ENCODE measurements around the gene LYST. TPM values are rescaled to one million over a fixed set of nuclear protein-coding genes. Genes with fewer than 3 reads are reported as not detected.

Gene LYST
- polyA plus RNA-seq, 1 donor from 2014 or later: 23.4 TPM

DNA sequence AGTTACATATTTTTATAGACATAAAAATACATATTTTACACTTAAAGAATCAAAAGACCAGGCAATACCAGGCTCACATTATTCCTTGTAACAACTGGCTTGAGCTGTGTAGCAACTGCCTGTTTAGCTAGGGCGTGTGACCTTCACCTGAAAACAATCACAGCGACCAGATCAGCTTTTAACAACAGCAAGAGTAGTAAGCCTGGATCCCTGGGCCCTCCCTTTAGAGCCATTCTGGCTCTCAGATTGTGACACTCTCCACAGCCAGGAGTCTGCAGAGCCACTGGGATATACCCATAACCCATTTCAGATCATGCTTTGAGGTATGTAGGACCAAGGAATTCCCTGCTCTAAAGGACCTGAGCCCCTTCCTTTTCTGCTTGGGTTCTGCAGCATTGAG lies 187.7 kb downstream of the LYST start:
- Histone ChIP-seq H3K36me3 (ENCODE audit: insufficient read depth, low read length) (no peaks in the 10 kb centered on the region), H3K9ac (ENCODE audit: low read length) (no peak overlapping the region), H3K9me2 (ENCODE audit: insufficient read depth, low read length) (no peaks in the 10 kb centered on the region), H2AFZ (ENCODE audit: low read depth, low read length) (no peak overlapping the region), H3K79me2 (replicated peaks; ENCODE audit: insufficient read depth, low read length) (peaks cover 4% of the 10 kb centered on the region), H3K27me3 (ENCODE audit: insufficient read depth, low read depth, low read length) (no peaks in the 10 kb centered on the region), H3F3A (ENCODE audit: insufficient read depth, low read length, poor library complexity, severe bottlenecking) (no peaks in the 10 kb centered on the region), H3K4me2 (ENCODE audit: low read length) (no peak overlapping the region), H3K4me3 (ENCODE audit: low read length) (no peak overlapping the region), H4K20me1 (ENCODE audit: insufficient read depth) (no peaks in the 10 kb centered on the region), H3K27ac (ENCODE audit: low read length) (no peak overlapping the region), H3K9me3 (ENCODE audit: low read length) (no peaks in the 10 kb centered on the region)
- TF ChIP-seq RAD21 (conservative IDR thresholded peaks at IDR 0.05): no peak
- TF ChIP-seq SMC3 (conservative IDR thresholded peaks at IDR 0.05; ENCODE audit: poor library complexity): no peak
- TF ChIP-seq CTCF (IDR thresholded peaks at IDR 0.05; ENCODE audit: poor library complexity, severe bottlenecking): no peak
- TF ChIP-seq EP300 (conservative IDR thresholded peaks at IDR 0.05; ENCODE audit: poor library complexity, severe bottlenecking): no peak
- no peak for TF ChIP-seq POLR2AphosphoS5 (IDR thresholded peaks at IDR 0.05)
- TF ChIP-seq EZH2 (IDR thresholded peaks at IDR 0.05; ENCODE audit: borderline replicate concordance, insufficient read depth, low read length, poor library complexity, severe bottlenecking): no peak
- TF ChIP-seq, protein P1, sequence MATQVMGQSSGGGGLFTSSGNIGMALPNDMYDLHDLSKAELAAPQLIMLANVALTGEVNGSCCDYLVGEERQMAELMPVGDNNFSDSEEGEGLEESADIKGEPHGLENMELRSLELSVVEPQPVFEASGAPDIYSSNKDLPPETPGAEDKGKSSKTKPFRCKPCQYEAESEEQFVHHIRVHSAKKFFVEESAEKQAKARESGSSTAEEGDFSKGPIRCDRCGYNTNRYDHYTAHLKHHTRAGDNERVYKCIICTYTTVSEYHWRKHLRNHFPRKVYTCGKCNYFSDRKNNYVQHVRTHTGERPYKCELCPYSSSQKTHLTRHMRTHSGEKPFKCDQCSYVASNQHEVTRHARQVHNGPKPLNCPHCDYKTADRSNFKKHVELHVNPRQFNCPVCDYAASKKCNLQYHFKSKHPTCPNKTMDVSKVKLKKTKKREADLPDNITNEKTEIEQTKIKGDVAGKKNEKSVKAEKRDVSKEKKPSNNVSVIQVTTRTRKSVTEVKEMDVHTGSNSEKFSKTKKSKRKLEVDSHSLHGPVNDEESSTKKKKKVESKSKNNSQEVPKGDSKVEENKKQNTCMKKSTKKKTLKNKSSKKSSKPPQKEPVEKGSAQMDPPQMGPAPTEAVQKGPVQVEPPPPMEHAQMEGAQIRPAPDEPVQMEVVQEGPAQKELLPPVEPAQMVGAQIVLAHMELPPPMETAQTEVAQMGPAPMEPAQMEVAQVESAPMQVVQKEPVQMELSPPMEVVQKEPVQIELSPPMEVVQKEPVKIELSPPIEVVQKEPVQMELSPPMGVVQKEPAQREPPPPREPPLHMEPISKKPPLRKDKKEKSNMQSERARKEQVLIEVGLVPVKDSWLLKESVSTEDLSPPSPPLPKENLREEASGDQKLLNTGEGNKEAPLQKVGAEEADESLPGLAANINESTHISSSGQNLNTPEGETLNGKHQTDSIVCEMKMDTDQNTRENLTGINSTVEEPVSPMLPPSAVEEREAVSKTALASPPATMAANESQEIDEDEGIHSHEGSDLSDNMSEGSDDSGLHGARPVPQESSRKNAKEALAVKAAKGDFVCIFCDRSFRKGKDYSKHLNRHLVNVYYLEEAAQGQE (IDR thresholded peaks at IDR 0.05; ENCODE audit: borderline replicate concordance): no peak
- TF ChIP-seq TAF1 (IDR thresholded peaks at IDR 0.05; ENCODE audit: low read depth): no peak
- no peak for TF ChIP-seq MXI1 (conservative IDR thresholded peaks at IDR 0.05; ENCODE audit: poor library complexity, severe bottlenecking)

DNA sequence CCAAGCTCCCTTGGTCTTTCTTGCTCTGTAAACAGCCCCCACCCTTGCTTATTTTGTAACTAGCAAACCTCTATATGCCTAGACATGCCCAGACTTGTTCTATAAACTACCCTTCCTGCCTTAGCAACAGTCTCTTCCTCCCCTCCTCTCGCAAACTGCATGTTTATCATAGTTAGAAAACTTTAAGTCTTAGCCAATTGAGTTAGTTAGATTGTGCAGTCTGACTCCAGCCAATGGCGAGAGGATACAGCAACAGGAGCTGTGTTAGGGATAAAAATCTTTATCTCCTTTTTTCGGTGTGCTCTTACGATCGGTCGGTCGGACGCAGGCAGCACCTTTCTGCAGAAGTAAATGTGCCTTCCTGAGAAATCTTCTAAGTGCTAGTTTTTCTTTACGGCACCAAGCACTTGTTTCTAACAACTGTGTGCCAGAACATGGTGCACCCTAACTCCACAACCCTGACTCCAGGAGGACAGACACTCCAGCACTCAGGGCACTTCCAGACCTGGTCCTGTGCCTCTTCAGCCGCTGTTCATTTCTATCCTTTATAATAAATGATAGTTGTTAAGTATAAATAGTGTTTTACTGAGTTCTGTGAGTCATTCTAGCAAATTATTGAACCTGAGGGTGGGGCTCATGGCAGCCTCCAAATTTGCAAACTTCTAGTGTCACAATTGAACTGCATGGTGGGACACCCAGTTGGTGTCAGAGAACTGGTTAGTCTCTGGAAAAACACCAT lies 191.4 kb downstream of the LYST start:
- H4K20me1 ChIP-seq (ENCODE audit: insufficient read depth): no peaks in the 10 kb centered on the region
- H3K27ac ChIP-seq (ENCODE audit: low read length): no peak overlapping the region
- H3K79me2 ChIP-seq (replicated peaks; ENCODE audit: insufficient read depth, low read length): peaks cover 4% of the 10 kb centered on the region
- H3K9me2 ChIP-seq (ENCODE audit: insufficient read depth, low read length): no peaks in the 10 kb centered on the region
- H3K9ac ChIP-seq (ENCODE audit: low read length): no peak overlapping the region
- no peak overlapping the region for H2AFZ ChIP-seq (ENCODE audit: low read depth, low read length)
- H3K36me3 ChIP-seq (ENCODE audit: insufficient read depth, low read length): no peaks in the 10 kb centered on the region
- no peak overlapping the region for H3K4me2 ChIP-seq (ENCODE audit: low read length)
- no peak overlapping the region for H3K4me3 ChIP-seq (ENCODE audit: low read length)
- no peaks in the 10 kb centered on the region for H3K27me3 ChIP-seq (ENCODE audit: insufficient read depth, low read depth, low read length)
- TF ChIP-seq EZH2 (IDR thresholded peaks at IDR 0.05; ENCODE audit: borderline replicate concordance, insufficient read depth, low read length, poor library complexity, severe bottlenecking): no peak
- no peak for TF ChIP-seq POLR2AphosphoS5 (IDR thresholded peaks at IDR 0.05)
- no peak for TF ChIP-seq TAF1 (IDR thresholded peaks at IDR 0.05; ENCODE audit: low read depth)
- no peak for TF ChIP-seq CTCF (IDR thresholded peaks at IDR 0.05; ENCODE audit: poor library complexity, severe bottlenecking)
- no peak for TF ChIP-seq SMC3 (conservative IDR thresholded peaks at IDR 0.05; ENCODE audit: poor library complexity)
- TF ChIP-seq, protein P1 (IDR thresholded peaks at IDR 0.05; ENCODE audit: borderline replicate concordance): no peak
- TF ChIP-seq EP300 (conservative IDR thresholded peaks at IDR 0.05; ENCODE audit: poor library complexity, severe bottlenecking): no peak
- no peak for TF ChIP-seq RAD21 (conservative IDR thresholded peaks at IDR 0.05)
- TF ChIP-seq MXI1 (conservative IDR thresholded peaks at IDR 0.05; ENCODE audit: poor library complexity, severe bottlenecking): no peak
- H3K9me3 ChIP-seq (ENCODE audit: low read length): no peaks in the 10 kb centered on the region
- H3F3A ChIP-seq (ENCODE audit: insufficient read depth, low read length, poor library complexity, severe bottlenecking): no peaks in the 10 kb centered on the region

All from neural cell (in vitro differentiated cells).